ENCODE results near the gene SCD5.

DNA sequence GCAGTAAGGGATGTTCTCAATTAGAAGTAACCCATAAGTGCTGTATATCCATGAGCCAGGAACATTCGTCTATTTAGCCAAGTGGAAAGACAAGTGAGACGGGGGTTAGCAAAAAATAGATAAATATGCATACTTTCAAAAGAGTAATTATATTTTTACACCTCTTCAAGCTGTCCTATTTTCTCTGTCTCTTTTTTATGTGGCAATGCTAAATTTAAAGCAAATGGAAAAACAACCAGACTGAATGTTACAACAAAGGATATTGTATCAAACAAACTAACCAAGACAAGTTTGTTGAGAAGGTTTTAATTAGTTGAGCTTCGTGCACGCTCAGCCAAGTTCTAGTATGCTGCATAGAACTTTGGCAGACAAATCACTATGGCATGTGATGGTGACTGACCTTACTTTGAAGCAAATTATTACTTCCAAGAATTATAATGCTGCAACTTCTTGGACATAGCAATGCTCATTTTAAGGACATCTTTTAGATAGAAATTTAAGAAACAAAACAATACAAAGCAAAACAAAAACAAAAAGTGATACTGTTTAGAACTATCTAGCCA is 175.4 kb downstream of the SCD5 start:
- TF ChIP-seq, protein P1, sequence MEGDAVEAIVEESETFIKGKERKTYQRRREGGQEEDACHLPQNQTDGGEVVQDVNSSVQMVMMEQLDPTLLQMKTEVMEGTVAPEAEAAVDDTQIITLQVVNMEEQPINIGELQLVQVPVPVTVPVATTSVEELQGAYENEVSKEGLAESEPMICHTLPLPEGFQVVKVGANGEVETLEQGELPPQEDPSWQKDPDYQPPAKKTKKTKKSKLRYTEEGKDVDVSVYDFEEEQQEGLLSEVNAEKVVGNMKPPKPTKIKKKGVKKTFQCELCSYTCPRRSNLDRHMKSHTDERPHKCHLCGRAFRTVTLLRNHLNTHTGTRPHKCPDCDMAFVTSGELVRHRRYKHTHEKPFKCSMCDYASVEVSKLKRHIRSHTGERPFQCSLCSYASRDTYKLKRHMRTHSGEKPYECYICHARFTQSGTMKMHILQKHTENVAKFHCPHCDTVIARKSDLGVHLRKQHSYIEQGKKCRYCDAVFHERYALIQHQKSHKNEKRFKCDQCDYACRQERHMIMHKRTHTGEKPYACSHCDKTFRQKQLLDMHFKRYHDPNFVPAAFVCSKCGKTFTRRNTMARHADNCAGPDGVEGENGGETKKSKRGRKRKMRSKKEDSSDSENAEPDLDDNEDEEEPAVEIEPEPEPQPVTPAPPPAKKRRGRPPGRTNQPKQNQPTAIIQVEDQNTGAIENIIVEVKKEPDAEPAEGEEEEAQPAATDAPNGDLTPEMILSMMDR (conservative IDR thresholded peaks at IDR 0.05; ENCODE audit: low read depth, low read length) = no peak
- no peak for TF ChIP-seq RAD21 (IDR thresholded peaks at IDR 0.05; ENCODE audit: low read length)
- TF ChIP-seq RFX5 (IDR thresholded peaks at IDR 0.05; ENCODE audit: low read depth, low read length) = no peak
- TF ChIP-seq POLR2A (IDR thresholded peaks at IDR 0.05; ENCODE audit: low read depth, low read length) = no peak
- no peak for TF ChIP-seq MXI1 (IDR thresholded peaks at IDR 0.05; ENCODE audit: borderline replicate concordance, low read depth, low read length)
- no peak for TF ChIP-seq CEBPB (IDR thresholded peaks at IDR 0.05; ENCODE audit: low read depth, low read length)
- TF ChIP-seq MAFK (IDR thresholded peaks at IDR 0.05; ENCODE audit: low read depth, low read length) = no peak
- no peak for TF ChIP-seq MAZ (IDR thresholded peaks at IDR 0.05; ENCODE audit: borderline replicate concordance, low read depth, low read length)
- no peak for TF ChIP-seq CHD1 (IDR thresholded peaks at IDR 0.05; ENCODE audit: low read depth, low read length)
- TF ChIP-seq, protein P2, sequence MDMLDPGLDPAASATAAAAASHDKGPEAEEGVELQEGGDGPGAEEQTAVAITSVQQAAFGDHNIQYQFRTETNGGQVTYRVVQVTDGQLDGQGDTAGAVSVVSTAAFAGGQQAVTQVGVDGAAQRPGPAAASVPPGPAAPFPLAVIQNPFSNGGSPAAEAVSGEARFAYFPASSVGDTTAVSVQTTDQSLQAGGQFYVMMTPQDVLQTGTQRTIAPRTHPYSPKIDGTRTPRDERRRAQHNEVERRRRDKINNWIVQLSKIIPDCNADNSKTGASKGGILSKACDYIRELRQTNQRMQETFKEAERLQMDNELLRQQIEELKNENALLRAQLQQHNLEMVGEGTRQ (IDR thresholded peaks at IDR 0.05; ENCODE audit: low read depth, low read length) = no peak
- no peak for TF ChIP-seq RCOR1 (IDR thresholded peaks at IDR 0.05; ENCODE audit: insufficient replicate concordance, low read length)
- no peak for TF ChIP-seq SMC3 (IDR thresholded peaks at IDR 0.05; ENCODE audit: low read depth, low read length)
- TF ChIP-seq BHLHE40 (IDR thresholded peaks at IDR 0.05; ENCODE audit: low read depth, low read length) = no peak

Measured in IMR-90 (cell line).